ENCODE data around the gene SEMA3C. TPM values are rescaled to one million over a fixed set of nuclear protein-coding genes. Genes with fewer than 3 reads are reported as not detected.

Gene SEMA3C
- total RNA-seq, 1 donor from 2014 or later = 93.6 TPM

GRCh38 chr7:80783678-80784327, 135.0 kb downstream of the SEMA3C start:
- DNase-seq (ENCODE audit: low spot score) = no peak

- DNase-seq (ENCODE audit: low spot score) = no peak
These were observed 135.6 kb downstream of the SEMA3C start for GRCh38 chr7:80783186-80783677.

- DNase-seq (ENCODE audit: low spot score) = no peak
These were observed 137.3 kb downstream of the SEMA3C start for GRCh38 chr7:80781561-80781979.

GRCh38 chr7:80781146-80781545, 137.7 kb downstream of the SEMA3C start:
- DNase-seq (ENCODE audit: low spot score) = no peak

- DNase-seq (ENCODE audit: low spot score) = no peak
These were observed 139.4 kb downstream of the SEMA3C start for GRCh38 chr7:80779456-80779855.

- no peak for DNase-seq (ENCODE audit: low spot score)
These were observed 143.0 kb downstream of the SEMA3C start for GRCh38 chr7:80775897-80776296.

GRCh38 chr7:80775482-80775881, 143.4 kb downstream of the SEMA3C start:
- no peak for DNase-seq (ENCODE audit: low spot score)

- DNase-seq (ENCODE audit: low spot score) = no peak
These were observed 144.0 kb downstream of the SEMA3C start for GRCh38 chr7:80774843-80775242.

- no peak for DNase-seq (ENCODE audit: low spot score)
These were observed 144.9 kb downstream of the SEMA3C start for GRCh38 chr7:80773787-80774508.

GRCh38 chr7:80772347-80772993, 146.4 kb downstream of the SEMA3C start:
- no peak for DNase-seq (ENCODE audit: low spot score)

GRCh38 chr7:80771523-80771922, 147.3 kb downstream of the SEMA3C start:
- DNase-seq (ENCODE audit: low spot score) = no peak

- no peak for DNase-seq (ENCODE audit: low spot score)
These were observed 148.2 kb downstream of the SEMA3C start for GRCh38 chr7:80770675-80771081.

- DNase-seq (ENCODE audit: low spot score) = no peak
These were observed 148.8 kb downstream of the SEMA3C start for GRCh38 chr7:80770061-80770460.

- DNase-seq (ENCODE audit: low spot score) = no peak
These were observed 150.1 kb downstream of the SEMA3C start for GRCh38 chr7:80768756-80769155.

GRCh38 chr7:80767654-80768053, 151.2 kb downstream of the SEMA3C start:
- no peak for DNase-seq (ENCODE audit: low spot score)

GRCh38 chr7:80766724-80767123, 152.1 kb downstream of the SEMA3C start:
- no peak for DNase-seq (ENCODE audit: low spot score)

- DNase-seq (ENCODE audit: low spot score) = no peak
These were observed 154.7 kb downstream of the SEMA3C start for GRCh38 chr7:80764132-80764531.

GRCh38 chr7:80763704-80764103, 155.1 kb downstream of the SEMA3C start:
- no peak for DNase-seq (ENCODE audit: low spot score)

GRCh38 chr7:80763289-80763688, 155.6 kb downstream of the SEMA3C start:
- no peak for DNase-seq (ENCODE audit: low spot score)

- DNase-seq (ENCODE audit: low spot score) = no peak
These were observed 158.6 kb downstream of the SEMA3C start for GRCh38 chr7:80760292-80760691.

- no peak for DNase-seq (ENCODE audit: low spot score)
These were observed 165.7 kb downstream of the SEMA3C start for GRCh38 chr7:80752954-80753690.

GRCh38 chr7:80749270-80749669, 169.6 kb downstream of the SEMA3C start:
- DNase-seq (ENCODE audit: low spot score) = no peak

Data from mesenteric fat pad (tissue), 1 donor.